Right atrium auricular region (tissue), 2 donors: ENCODE measurements around the gene WDFY1. TPM values are rescaled to one million over a fixed set of nuclear protein-coding genes. Genes with fewer than 3 reads are reported as not detected.

Experiments
- DNase-seq: peaks from one replicate; pipeline ENCODE4 v3.0.0-alpha.2; 2019; ENCODE audit warnings: low spot score
- H3K27ac ChIP-seq, 2 donors: fragments of 200-600 bp; sonication (generic); 1 replicate in 1 of 2; 2 replicates in 1 of 2; pipeline ENCODE4 v1.5.1; 2016 to 2019
- H3K27me3 ChIP-seq, 2 donors: fragments of 200-600 bp; sonication (generic); one replicate each; pipeline versions ENCODE4 v1.5.1 to v1.6.0; 2017 to 2019
- H3K36me3 ChIP-seq: fragments of 200-600 bp; sonication (generic); one replicate; pipeline ENCODE4 v1.5.1; 2016
- H3K4me1 ChIP-seq, 2 donors: fragments of 200-600 bp; sonication (generic); one replicate each; pipeline versions ENCODE4 v1.5.1 to v1.6.0; 2017 to 2019
- H3K4me3 ChIP-seq, 2 donors: fragments of 200-600 bp; sonication (generic); 1 replicate in 1 of 2; 2 replicates in 1 of 2; pipeline ENCODE4 v1.5.1; 2017 to 2019; ENCODE audit warnings: mild to moderate bottlenecking in 1 of 2, moderate library complexity in 1 of 2
- H3K9me3 ChIP-seq, 2 donors: fragments of 200-600 bp; sonication (generic); one replicate each; pipeline ENCODE4 v1.5.1; 2019
- total RNA-seq, 2 donors: library from RNA; depleted of rRNA; stranded (reverse); fragments of >200 nt; gene quantifications; one replicate each; pipeline ENCODE4 v1.1.0, GENCODE V29; 2016
- TF ChIP-seq, protein P1 (sequence below), 2 donors: fragments of 200-600 bp; sonication (generic); IDR thresholded peaks; one replicate each; pipeline ENCODE4 v1.5.1; 2019; ENCODE audit warnings: antibody characterized with exemption in 2 of 2

WDFY1 gene
- total RNA-seq, 2 donors from 2014 or later = 13.8 to 16.8 TPM

DNA sequence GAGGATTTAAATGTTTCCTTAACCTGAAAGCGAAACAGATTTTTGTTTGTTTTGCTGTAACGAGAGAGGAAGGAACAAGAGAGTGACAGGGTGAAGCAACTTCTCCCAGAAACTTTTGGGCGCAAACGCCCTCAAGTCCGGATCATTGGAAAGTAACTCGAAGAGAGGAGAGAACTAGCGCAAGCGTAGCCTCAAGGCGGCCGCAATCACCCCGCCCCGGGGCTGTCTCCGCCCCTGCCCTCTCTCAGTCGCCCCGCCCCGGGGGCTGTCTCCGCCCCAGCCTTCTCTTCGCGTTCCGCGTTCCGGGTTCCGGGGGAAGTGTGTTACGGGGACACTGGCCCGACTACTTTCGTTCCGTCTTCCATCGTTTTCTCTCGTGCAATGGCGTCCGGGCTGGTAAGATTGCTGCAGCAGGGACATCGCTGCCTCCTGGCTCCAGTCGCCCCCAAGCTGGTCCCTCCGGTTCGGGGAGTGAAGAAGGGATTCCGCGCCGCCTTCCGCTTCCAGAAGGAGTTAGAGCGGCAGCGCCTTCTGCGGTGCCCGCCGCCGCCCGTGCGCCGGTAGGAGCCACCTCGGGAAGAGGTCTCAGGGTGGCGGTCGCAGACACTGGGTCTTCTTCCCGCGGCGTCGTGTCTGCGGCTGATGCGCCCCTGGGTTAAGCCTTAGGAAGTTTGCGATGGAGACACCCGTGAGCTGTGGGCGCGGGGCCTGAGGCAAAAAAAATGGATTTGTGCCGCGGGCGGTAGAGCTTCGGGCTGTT is 12.1 kb upstream of the WDFY1 start, which contains the start of gene MRPL44:
TSS of gene MRPL44 (plus strand) at position 372 of the 760 bp plus-strand sequence. CDS start at position 382, 10 bp downstream.
- DNase-seq = peak; percentile 97
- Histone ChIP-seq H3K36me3 (no peaks in the 10 kb centered on the region), H3K9me3 (no peaks in the 10 kb centered on the region), H3K4me1 (peaks cover 0 to 50% of the 10 kb centered on the region in 2 donors), H3K27ac (peak within 1 kb of the TSS; percentile 85), H3K4me3 (peak within 1 kb of the TSS; percentile 84 to 85), H3K27me3 (no peaks in the 10 kb centered on the region)
- TF ChIP-seq, protein P1, sequence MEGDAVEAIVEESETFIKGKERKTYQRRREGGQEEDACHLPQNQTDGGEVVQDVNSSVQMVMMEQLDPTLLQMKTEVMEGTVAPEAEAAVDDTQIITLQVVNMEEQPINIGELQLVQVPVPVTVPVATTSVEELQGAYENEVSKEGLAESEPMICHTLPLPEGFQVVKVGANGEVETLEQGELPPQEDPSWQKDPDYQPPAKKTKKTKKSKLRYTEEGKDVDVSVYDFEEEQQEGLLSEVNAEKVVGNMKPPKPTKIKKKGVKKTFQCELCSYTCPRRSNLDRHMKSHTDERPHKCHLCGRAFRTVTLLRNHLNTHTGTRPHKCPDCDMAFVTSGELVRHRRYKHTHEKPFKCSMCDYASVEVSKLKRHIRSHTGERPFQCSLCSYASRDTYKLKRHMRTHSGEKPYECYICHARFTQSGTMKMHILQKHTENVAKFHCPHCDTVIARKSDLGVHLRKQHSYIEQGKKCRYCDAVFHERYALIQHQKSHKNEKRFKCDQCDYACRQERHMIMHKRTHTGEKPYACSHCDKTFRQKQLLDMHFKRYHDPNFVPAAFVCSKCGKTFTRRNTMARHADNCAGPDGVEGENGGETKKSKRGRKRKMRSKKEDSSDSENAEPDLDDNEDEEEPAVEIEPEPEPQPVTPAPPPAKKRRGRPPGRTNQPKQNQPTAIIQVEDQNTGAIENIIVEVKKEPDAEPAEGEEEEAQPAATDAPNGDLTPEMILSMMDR (IDR thresholded peaks at IDR 0.05) = peak in 1 of 2 donors; percentile 25

DNA sequence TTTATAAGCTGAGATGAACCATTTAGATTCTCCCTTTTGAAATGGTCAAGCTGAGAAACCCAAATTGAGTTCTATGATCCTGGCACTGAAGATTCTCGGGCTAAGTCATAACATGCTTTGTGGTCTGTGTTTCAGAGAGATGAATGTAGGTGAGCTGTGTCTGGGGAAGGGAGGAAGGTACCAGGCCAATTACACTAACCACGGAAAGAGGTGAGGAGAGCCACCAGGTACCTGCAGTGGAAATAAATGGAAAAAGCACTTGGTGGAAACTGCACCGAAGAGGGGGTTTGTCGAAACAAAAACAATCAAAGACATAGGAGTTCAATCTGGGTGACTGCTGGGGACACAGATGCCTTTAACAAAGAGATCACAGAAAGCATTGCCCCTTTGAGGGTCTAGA is 11.2 kb upstream of the WDFY1 start:
- Histone ChIP-seq H3K36me3 (no peaks in the 10 kb centered on the region), H3K4me3 (peak overlapping the region in 1 of 2 donors; percentile 85), H3K9me3 (no peaks in the 10 kb centered on the region), H3K4me1 (peaks cover 0 to 41% of the 10 kb centered on the region in 2 donors), H3K27me3 (no peaks in the 10 kb centered on the region), H3K27ac (peak overlapping the region; percentile 85)
- TF ChIP-seq, protein P1 (IDR thresholded peaks at IDR 0.05) = no peak
- no peak for DNase-seq

DNA sequence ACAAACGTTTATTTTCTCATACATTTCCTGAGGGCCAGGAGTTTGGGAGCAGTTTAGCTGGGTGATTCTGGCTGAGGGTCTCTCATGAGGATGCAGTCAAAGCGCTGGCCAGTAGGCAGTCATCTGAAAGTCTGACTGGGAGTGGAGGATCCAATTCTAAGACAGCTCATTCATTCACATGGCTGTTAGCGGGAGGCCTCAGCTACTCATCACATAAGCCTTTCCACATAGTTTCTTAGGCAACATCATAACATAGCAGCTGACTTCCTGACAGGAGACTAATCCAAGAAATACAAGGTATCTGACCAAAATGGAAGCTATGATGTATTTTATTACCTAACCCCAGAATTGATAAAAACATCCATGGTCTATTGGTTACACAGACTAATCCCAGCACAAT is 9.3 kb upstream of the WDFY1 start:
- Histone ChIP-seq H3K27ac (no peak overlapping the region), H3K9me3 (no peaks in the 10 kb centered on the region), H3K4me3 (no peak overlapping the region), H3K36me3 (no peaks in the 10 kb centered on the region), H3K27me3 (no peaks in the 10 kb centered on the region), H3K4me1 (peaks cover 0 to 22% of the 10 kb centered on the region in 2 donors)
- no peak for DNase-seq
- TF ChIP-seq, protein P1 (IDR thresholded peaks at IDR 0.05) = no peak

- Histone ChIP-seq H3K4me3 (no peak overlapping the region), H3K4me1 (peaks cover 0 to 7% of the 10 kb centered on the region in 2 donors), H3K9me3 (no peaks in the 10 kb centered on the region), H3K36me3 (no peaks in the 10 kb centered on the region), H3K27ac (no peak overlapping the region), H3K27me3 (no peaks in the 10 kb centered on the region)
- no peak for DNase-seq
- TF ChIP-seq, protein P1 (IDR thresholded peaks at IDR 0.05) = no peak
Measured at GRCh38 chr2:223952280-223952968, 7.3 kb upstream of the WDFY1 start.

DNA sequence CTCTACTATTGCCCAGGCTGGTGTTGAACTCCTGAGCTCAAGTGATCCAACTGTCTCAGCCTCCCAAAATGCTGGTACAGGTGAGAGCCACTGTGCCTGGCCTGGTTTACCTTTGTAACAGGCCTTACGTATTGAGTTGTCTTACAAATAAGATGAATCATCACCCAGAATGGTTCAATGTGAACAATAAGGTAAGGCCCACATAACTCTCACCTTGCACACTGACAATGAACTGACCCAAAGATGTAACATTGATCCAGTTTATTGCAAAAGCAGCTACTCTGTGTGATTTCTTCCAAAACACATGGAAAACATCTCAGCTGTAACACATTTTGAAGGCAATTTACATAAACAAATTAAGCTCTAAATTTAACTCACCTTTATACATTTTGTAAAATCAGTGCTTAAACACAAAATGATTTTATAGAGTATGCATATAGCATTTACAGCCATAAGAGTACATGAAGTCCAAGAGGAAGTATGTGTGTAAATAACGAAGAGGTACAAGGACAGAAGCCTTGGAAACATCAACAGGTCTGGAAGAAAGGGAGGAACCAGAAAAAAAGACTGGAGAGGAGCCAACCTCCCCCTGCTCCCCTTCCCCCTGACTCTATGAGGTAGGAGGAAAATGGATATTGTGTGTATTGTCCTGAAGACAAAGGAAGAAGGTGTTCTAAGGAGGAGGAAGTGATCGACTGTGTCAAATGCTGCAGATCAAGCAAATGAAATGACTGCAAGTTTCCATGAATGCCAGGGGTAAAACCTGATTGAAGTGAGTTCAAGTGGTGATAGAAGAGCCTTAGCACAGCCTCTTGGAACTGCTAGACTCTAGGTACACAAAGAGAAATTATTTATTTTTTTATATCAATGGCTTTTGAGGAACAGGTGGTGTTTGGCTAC is 5.6 kb upstream of the WDFY1 start:
- H3K4me3 ChIP-seq = no peak overlapping the region
- no peaks in the 10 kb centered on the region for H3K9me3 ChIP-seq
- H3K27me3 ChIP-seq = no peaks in the 10 kb centered on the region
- no peak overlapping the region for H3K27ac ChIP-seq
- TF ChIP-seq, protein P1 (IDR thresholded peaks at IDR 0.05) = no peak
- DNase-seq = no peak
- H3K36me3 ChIP-seq = no peaks in the 10 kb centered on the region
- peaks cover 0 to 4% of the 10 kb centered on the region in 2 donors for H3K4me1 ChIP-seq
